GM19025 (cell line): ENCODE results near the gene BTBD16.

Experiments
- ATAC-seq: cut with Tn5 transposase; IDR thresholded peaks from one replicate; pipeline ENCODE4 v1.9.1; 2021; ENCODE audit warnings: mild to moderate bottlenecking, low read depth, moderate library complexity; ENCODE audit not compliant: unreplicated experiment

BTBD16 gene

GRCh38 chr10:122271076-122271475 lies at the start of gene BTBD16:
Gene BTBD16 (plus strand): TSS chr10:122271296. CDS start chr10:122275082, 3,786 bp downstream.
- no peak for ATAC-seq

- ATAC-seq: no peak
Observed at GRCh38 chr10:122221958-122222357, 49.1 kb upstream of the BTBD16 start.

- ATAC-seq: no peak
Observed at GRCh38 chr10:122222638-122223037, 48.5 kb upstream of the BTBD16 start.

- no peak for ATAC-seq
Observed at GRCh38 chr10:122224159-122224558, 46.9 kb upstream of the BTBD16 start.

- no peak for ATAC-seq
Observed at GRCh38 chr10:122225330-122225729, 45.8 kb upstream of the BTBD16 start.

- ATAC-seq: no peak
Observed at GRCh38 chr10:122227754-122228153, 43.3 kb upstream of the BTBD16 start.

GRCh38 chr10:122229666-122230065 lies 41.4 kb upstream of the BTBD16 start:
- ATAC-seq: no peak

GRCh38 chr10:122230222-122230621 lies 40.9 kb upstream of the BTBD16 start:
- no peak for ATAC-seq

GRCh38 chr10:122232769-122233168 lies 38.3 kb upstream of the BTBD16 start:
- ATAC-seq: no peak

GRCh38 chr10:122233857-122234348 lies 37.2 kb upstream of the BTBD16 start:
- no peak for ATAC-seq

- ATAC-seq: no peak
Observed at GRCh38 chr10:122234416-122234815, 36.7 kb upstream of the BTBD16 start.

- ATAC-seq: no peak
Observed at GRCh38 chr10:122236690-122237306, 34.3 kb upstream of the BTBD16 start.

- no peak for ATAC-seq
Observed at GRCh38 chr10:122237331-122237990, 33.6 kb upstream of the BTBD16 start.

- no peak for ATAC-seq
Observed at GRCh38 chr10:122239578-122240257, 31.4 kb upstream of the BTBD16 start.

- no peak for ATAC-seq
Observed at GRCh38 chr10:122240401-122240800, 30.7 kb upstream of the BTBD16 start.

GRCh38 chr10:122241836-122242235 lies 29.3 kb upstream of the BTBD16 start:
- ATAC-seq: no peak

- no peak for ATAC-seq
Observed at GRCh38 chr10:122243550-122243949, 27.5 kb upstream of the BTBD16 start.

GRCh38 chr10:122244001-122244975 lies 26.8 kb upstream of the BTBD16 start:
- ATAC-seq: no peak

- ATAC-seq: no peak
Observed at GRCh38 chr10:122245136-122245535, 26.0 kb upstream of the BTBD16 start.

GRCh38 chr10:122245897-122246296 lies 25.2 kb upstream of the BTBD16 start:
- ATAC-seq: no peak
